ENCODE measurements around the gene FREM1.

Gene FREM1

DNA sequence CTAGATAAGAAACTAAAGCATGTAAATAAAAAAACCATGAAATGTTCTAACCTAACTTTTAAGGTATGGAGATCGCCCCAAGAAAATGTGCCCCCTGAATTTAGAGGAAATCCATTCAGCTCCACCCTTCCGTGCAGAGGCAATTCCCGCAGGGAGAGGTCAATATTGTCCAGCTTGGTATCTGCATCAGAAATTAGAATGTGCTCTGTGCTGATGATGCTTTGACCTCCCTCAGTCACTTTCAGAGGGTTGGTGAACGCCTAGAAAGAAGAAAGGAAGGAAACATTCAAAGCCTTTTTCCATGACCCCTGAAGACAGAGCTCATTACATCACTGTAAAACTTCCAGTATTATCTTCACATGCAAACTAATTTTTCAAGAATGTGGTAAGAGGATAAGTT is 91.0 kb downstream of the FREM1 start:
- no peak overlapping the region for H3K4me3 ChIP-seq (ENCODE audit: low read depth, low read length)
- no peak for DNase-seq (ENCODE audit: low read depth)
- TF ChIP-seq, protein P1, sequence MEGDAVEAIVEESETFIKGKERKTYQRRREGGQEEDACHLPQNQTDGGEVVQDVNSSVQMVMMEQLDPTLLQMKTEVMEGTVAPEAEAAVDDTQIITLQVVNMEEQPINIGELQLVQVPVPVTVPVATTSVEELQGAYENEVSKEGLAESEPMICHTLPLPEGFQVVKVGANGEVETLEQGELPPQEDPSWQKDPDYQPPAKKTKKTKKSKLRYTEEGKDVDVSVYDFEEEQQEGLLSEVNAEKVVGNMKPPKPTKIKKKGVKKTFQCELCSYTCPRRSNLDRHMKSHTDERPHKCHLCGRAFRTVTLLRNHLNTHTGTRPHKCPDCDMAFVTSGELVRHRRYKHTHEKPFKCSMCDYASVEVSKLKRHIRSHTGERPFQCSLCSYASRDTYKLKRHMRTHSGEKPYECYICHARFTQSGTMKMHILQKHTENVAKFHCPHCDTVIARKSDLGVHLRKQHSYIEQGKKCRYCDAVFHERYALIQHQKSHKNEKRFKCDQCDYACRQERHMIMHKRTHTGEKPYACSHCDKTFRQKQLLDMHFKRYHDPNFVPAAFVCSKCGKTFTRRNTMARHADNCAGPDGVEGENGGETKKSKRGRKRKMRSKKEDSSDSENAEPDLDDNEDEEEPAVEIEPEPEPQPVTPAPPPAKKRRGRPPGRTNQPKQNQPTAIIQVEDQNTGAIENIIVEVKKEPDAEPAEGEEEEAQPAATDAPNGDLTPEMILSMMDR (IDR thresholded peaks at IDR 0.05; ENCODE audit: insufficient read depth, low read depth, low read length, missing control alignments), result no peak

DNA sequence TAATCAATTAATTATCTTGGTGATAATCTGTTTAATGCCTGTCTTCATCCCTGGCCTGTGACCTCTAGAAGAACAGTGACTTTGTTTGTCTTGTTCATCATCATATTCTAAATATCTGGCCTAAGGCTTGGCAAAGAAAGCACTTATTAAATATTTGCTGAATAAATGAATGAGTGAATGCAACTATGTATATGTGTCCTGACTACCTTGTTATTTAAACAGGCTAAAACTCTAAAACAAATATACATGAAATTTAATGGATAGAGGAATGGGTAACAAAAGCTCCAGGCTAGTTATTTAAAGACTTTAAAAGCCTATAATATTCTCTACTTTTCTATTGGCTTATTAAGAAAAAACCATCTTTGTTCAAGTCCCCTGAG is 96.0 kb downstream of the FREM1 start:
- H3K4me3 ChIP-seq (ENCODE audit: low read depth, low read length), result no peak overlapping the region
- DNase-seq (ENCODE audit: low read depth), result no peak
- TF ChIP-seq, protein P1 (IDR thresholded peaks at IDR 0.05; ENCODE audit: insufficient read depth, low read depth, low read length, missing control alignments), result no peak

DNA sequence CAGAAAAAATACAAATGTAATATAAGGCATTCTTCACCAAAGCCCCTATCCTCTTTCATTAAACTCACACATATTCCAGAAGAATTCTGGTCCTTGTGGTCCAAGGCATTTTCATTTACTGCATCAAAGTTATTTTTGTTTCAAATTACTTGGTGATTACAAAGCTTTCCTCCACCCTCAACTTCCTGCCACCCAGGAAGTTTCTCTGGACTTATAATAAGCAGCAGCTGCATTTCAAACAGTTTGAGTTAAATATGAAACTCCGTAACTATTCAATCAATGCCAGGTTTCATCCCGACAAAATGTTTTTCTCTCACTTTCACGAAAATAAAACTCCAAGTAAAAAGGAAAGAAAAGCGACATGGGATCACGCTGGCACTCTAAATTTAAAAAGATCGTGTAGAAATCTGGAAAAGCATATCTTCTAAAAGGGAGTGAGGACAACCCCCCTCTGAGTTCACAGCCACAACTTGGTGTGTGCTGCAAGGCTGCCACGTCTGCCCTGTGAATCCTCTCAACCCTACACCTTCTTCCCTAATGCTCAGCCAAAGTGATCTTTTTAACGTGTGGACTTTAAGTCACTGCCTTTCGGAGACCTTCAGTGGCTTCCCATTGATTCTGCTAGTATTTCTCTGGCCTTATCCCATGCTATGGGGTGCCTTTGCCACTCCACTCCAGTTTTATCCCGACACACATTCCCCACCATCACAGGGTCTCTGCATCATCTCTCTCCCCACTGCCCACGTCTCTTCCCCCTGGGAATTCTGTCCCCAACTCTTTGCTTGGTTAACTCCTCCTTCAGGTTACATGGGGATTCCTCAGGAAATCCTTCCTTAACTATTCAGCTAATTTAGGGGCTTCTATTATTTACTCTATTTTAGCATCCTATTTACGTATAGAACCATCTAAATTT is 96.6 kb downstream of the FREM1 start:
- DNase-seq (ENCODE audit: low read depth), result no peak
- TF ChIP-seq, protein P1 (IDR thresholded peaks at IDR 0.05; ENCODE audit: insufficient read depth, low read depth, low read length, missing control alignments), result no peak
- H3K4me3 ChIP-seq (ENCODE audit: low read depth, low read length), result no peak overlapping the region

DNA sequence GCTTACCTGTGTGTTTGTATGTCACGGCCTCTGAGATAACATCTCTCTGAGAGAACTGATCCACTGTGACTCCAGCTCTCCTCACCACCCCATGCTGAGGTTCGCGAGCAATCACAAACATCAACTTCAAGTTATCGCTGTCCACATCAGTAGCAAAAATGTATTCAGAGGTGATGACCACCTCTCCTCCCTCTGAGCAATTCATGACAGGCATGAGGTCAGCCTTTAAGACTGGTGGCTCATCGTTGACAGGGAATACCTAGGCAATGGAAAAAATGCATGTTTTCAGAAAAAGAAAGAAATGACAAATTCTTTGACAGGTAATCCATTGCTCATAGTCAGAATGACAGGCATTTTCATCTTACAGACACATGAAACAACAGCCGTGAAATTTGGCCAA is 97.4 kb downstream of the FREM1 start:
- no peak overlapping the region for H3K4me3 ChIP-seq (ENCODE audit: low read depth, low read length)
- TF ChIP-seq, protein P1 (IDR thresholded peaks at IDR 0.05; ENCODE audit: insufficient read depth, low read depth, low read length, missing control alignments), result no peak
- no peak for DNase-seq (ENCODE audit: low read depth)

DNA sequence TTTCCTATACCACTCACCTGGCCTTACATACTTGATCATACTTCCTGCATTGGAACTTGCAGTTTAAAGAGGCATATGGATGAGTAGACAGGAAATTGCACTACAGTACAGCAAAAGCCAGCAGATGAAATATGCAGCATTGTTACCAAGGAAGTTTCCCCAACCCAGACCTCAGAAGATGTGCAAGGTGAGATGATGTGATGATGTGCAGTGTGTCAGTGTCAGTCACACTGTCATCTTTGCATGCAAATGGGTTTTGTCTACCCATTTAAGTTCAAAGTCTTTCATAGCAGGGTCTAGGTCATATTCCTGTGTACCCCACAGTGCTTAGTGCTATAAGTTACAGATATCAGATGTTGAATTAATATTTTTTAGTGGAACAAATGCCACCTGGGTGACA is 98.4 kb downstream of the FREM1 start:
- no peak for DNase-seq (ENCODE audit: low read depth)
- TF ChIP-seq, protein P1 (IDR thresholded peaks at IDR 0.05; ENCODE audit: insufficient read depth, low read depth, low read length, missing control alignments), result no peak
- no peak overlapping the region for H3K4me3 ChIP-seq (ENCODE audit: low read depth, low read length)

DNA sequence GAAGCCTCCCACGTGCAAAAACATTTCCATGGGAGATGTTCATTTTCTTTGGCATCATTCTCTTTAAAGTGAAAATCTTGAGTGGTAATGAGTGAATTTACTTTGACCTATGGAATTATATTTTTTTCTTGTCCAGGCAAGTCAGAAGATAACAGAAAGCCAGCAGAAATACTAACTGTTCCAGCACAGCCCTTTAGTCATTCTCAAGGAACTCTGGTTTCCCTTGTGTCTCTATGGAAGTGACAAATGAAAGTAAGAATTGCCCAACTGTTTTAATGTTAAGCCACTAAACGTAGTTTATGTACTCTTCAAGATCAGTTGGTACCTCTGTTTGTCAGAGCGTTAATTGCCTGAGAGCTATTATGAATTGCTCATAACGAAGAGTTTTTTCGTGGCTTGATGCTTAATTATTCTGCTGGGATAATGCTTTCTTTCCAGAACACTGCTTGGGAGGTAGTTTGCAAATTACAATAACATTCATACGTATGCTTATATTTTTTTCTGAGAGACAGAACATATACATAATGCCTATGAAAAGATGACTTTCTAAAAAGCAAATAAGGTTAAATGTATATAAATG is 103.2 kb downstream of the FREM1 start:
- no peak overlapping the region for H3K4me3 ChIP-seq (ENCODE audit: low read depth, low read length)
- TF ChIP-seq, protein P1 (IDR thresholded peaks at IDR 0.05; ENCODE audit: insufficient read depth, low read depth, low read length, missing control alignments), result no peak
- no peak for DNase-seq (ENCODE audit: low read depth)
